ENCODE data around the gene ILDR2.
A peak's percentile ranks its signal among the peaks of the same experiment; 100 is the strongest.

Gene ILDR2

GRCh38 chr1:166920561-166921475, 54.5 kb downstream of the ILDR2 start:
- DNase-seq = no peak

GRCh38 chr1:166918956-166919316, 56.4 kb downstream of the ILDR2 start:
- DNase-seq = no peak

GRCh38 chr1:166918088-166918955, 57.0 kb downstream of the ILDR2 start:
- DNase-seq = no peak

- DNase-seq = no peak
These were observed 59.4 kb downstream of the ILDR2 start for GRCh38 chr1:166915941-166916340.

- no peak for DNase-seq
These were observed 60.3 kb downstream of the ILDR2 start for GRCh38 chr1:166915042-166915441.

- DNase-seq = no peak
These were observed 61.2 kb downstream of the ILDR2 start for GRCh38 chr1:166914111-166914510.

- no peak for DNase-seq
These were observed 63.7 kb downstream of the ILDR2 start for GRCh38 chr1:166911624-166912023.

GRCh38 chr1:166910396-166910994, 64.8 kb downstream of the ILDR2 start:
- peak; percentile 3 to 74 for DNase-seq

- no peak for DNase-seq
These were observed 66.4 kb downstream of the ILDR2 start for GRCh38 chr1:166908942-166909341.

- DNase-seq = no peak
These were observed 67.6 kb downstream of the ILDR2 start for GRCh38 chr1:166907763-166908162.

- DNase-seq = no peak
These were observed 68.3 kb downstream of the ILDR2 start for GRCh38 chr1:166907051-166907450.

GRCh38 chr1:166906647-166907046, 68.7 kb downstream of the ILDR2 start:
- DNase-seq = no peak

- DNase-seq = no peak
These were observed 69.4 kb downstream of the ILDR2 start for GRCh38 chr1:166905900-166906299.

GRCh38 chr1:166905136-166905535, 70.2 kb downstream of the ILDR2 start:
- no peak for DNase-seq

- DNase-seq = no peak
These were observed 72.1 kb downstream of the ILDR2 start for GRCh38 chr1:166903232-166903631.

GRCh38 chr1:166902279-166902678, 73.1 kb downstream of the ILDR2 start:
- DNase-seq = no peak

- no peak for DNase-seq
These were observed 74.4 kb downstream of the ILDR2 start for GRCh38 chr1:166900987-166901386.

GRCh38 chr1:166899769-166900168, 75.6 kb downstream of the ILDR2 start:
- DNase-seq = no peak

GRCh38 chr1:166895766-166896165, 79.6 kb downstream of the ILDR2 start:
- no peak for DNase-seq

- no peak for DNase-seq
These were observed 85.6 kb downstream of the ILDR2 start for GRCh38 chr1:166889776-166890175.

GRCh38 chr1:166888373-166889111, 86.8 kb downstream of the ILDR2 start:
- no peak for DNase-seq

GRCh38 chr1:166884971-166885370, 90.4 kb downstream of the ILDR2 start:
- no peak for DNase-seq
